Astrocyte of the cerebellum (primary cell): Measurements from ENCODE around the gene CLDN4.

Source experiments
- DNase-seq: peaks from one replicate; pipeline ENCODE4 v3.0.0-alpha.2; 2011; ENCODE audit warnings: low read depth
- H3K4me3 ChIP-seq: 2 replicates; pipeline ENCODE4 v1.5.1; 2011; ENCODE audit warnings: mild to moderate bottlenecking, low read depth, low read length, moderate library complexity
- CTCF ChIP-seq: IDR thresholded peaks from 2 replicates; pipeline ENCODE4 v1.5.1; 2012; ENCODE audit warnings: low read length, low read depth, moderate library complexity, mild to moderate bottlenecking; ENCODE audit errors: missing control alignments
- in situ Hi-C: cut with HindIII; loops from 2 replicates; pipeline ENCODE4 v1.10.0; 2017; ENCODE audit warnings: low sequenced_read_pairs

The CLDN4 gene

DNA sequence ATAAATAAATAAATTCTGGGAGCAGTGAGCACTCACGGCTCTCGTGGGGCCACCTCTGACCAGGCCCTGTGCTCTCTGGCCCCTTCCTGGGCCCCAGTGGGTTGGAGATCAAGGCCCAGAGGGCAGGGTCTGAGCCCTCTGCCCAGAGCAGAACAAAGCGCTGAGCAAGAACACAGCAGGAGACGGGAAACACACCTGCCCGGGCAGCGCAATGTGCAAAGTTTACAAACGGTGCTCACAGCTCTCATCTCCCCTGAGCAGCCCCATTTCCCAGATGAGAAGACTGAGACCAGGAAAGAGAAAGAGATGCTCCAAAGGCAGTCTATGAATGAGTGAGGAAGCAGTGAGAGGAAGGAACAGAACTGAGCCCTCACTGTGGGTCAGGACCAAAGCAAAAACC, 8.5 kb downstream of the CLDN4 start:
- no peak for TF ChIP-seq CTCF
- no peak overlapping the region for H3K4me3 ChIP-seq
- in situ Hi-C loops = loop anchor here (25.0 kb wide), 1 partner anchor 227 kb away; the partner anchor contains the start of gene MLXIPL
- no peak for DNase-seq

GRCh38 chr7:73839743-73840714, 9.2 kb downstream of the CLDN4 start:
- TF ChIP-seq CTCF = peak; percentile 15
- in situ Hi-C loops = loop anchor here (25.0 kb wide), 1 partner anchor 228 kb away; the partner anchor contains the start of gene MLXIPL
- no peak overlapping the region for H3K4me3 ChIP-seq
- no peak for DNase-seq

GRCh38 chr7:73840715-73841379, 10.1 kb downstream of the CLDN4 start:
- TF ChIP-seq CTCF = no peak
- in situ Hi-C loops = loop anchor here (25.0 kb wide), 1 partner anchor 229 kb away; the partner anchor contains the start of gene MLXIPL
- no peak overlapping the region for H3K4me3 ChIP-seq
- DNase-seq = no peak

GRCh38 chr7:73841689-73842066, 10.9 kb downstream of the CLDN4 start:
- peak overlapping the region; percentile 67 for H3K4me3 ChIP-seq
- TF ChIP-seq CTCF = no peak
- in situ Hi-C loops = loop anchor here (25.0 kb wide), 1 partner anchor 229 kb away; the partner anchor contains the start of gene MLXIPL
- DNase-seq = no peak

GRCh38 chr7:73842067-73842976, 11.5 kb downstream of the CLDN4 start, which contains the start of gene METTL27:
Gene METTL27, minus strand, starts transcription at chr7:73842516. Its CDS starts 376 bp downstream, at chr7:73842140.
- no peak for TF ChIP-seq CTCF
- peak; percentile 81 for DNase-seq
- H3K4me3 ChIP-seq = peak within 1 kb of the TSS; percentile 67

More at GRCh38 chr7:73842067-73842976, 11.5 kb downstream of the CLDN4 start, which contains the start of gene METTL27:
- in situ Hi-C loops = loop anchor here (25.0 kb wide), 1 partner anchor 230 kb away; the partner anchor contains the start of gene MLXIPL
